Lower lobe of right lung (tissue), 2 donors: ENCODE results near the gene MAP3K20. TPM values are rescaled to one million over a fixed set of nuclear protein-coding genes. Genes with fewer than 3 reads are reported as not detected.

Experiments
- ATAC-seq, 2 donors: fragments of 200-7000 bp; cut with Tn5 transposase; one replicate each; pipeline ENCODE4 v1.9.1; 2020 to 2022; ENCODE audit warnings: mild to moderate bottlenecking in 2 of 2, moderate library complexity in 2 of 2
- DNase-seq: peaks from one replicate; pipeline ENCODE4 v3.0.0-alpha.2; 2020
- H3K27ac ChIP-seq: fragments of 200-600 bp; one replicate; pipeline ENCODE4 v1.8.0; 2022
- H3K27me3 ChIP-seq: fragments of 200-600 bp; one replicate; pipeline ENCODE4 v1.8.0; 2022; ENCODE audit warnings: low read depth
- H3K36me3 ChIP-seq: fragments of 200-600 bp; one replicate; pipeline ENCODE4 v1.8.0; 2022; ENCODE audit warnings: mild to moderate bottlenecking
- H3K4me1 ChIP-seq: fragments of 200-600 bp; one replicate; pipeline ENCODE4 v1.8.0; 2022
- H3K4me3 ChIP-seq: fragments of 200-600 bp; one replicate; pipeline ENCODE4 v1.8.0; 2022; ENCODE audit warnings: mild to moderate bottlenecking
- H3K9me3 ChIP-seq: fragments of 200-600 bp; one replicate; pipeline ENCODE4 v1.8.0; 2022
- intact Hi-C: fragments of 100-400 bp; cut with DNase I; formaldehyde crosslinking; loops from one replicate; pipeline ENCODE4 v1.11.0; 2022
- total RNA-seq: library from RNA; stranded (reverse); fragmentation: NEBNext Ultra II Directional; extraction: Animal tissue kit (Norgen Biotek cat#: 25700); gene quantifications from one replicate; pipeline ENCODE4 v1.2.1, GENCODE V29; 2021
- TF ChIP-seq, protein P1 (sequence below): fragments of 200-600 bp; IDR thresholded peaks from one replicate; pipeline ENCODE4 v1.8.0; 2022; ENCODE audit warnings: antibody characterized with exemption, mild to moderate bottlenecking
- donor health status: DM: no; HTN: yes; CAD: no; lungs with severe emphysema.

The MAP3K20 gene
- total RNA-seq, 1 donor from 2014 or later: 40.8 TPM

GRCh38 chr2:173238385-173238784, 162.7 kb downstream of the MAP3K20 start:
- intact Hi-C loops: no loop called here
- Histone ChIP-seq H3K27me3 (no peaks in the 10 kb centered on the region), H3K9me3 (no peaks in the 10 kb centered on the region), H3K36me3 (peaks cover 54% of the 10 kb centered on the region), H3K4me1 (no peaks in the 10 kb centered on the region), H3K27ac (no peak overlapping the region), H3K4me3 (no peak overlapping the region)
- DNase-seq (no peak), ATAC-seq (peak in 1 of 2 donors; percentile 33)
- TF ChIP-seq, protein P1, sequence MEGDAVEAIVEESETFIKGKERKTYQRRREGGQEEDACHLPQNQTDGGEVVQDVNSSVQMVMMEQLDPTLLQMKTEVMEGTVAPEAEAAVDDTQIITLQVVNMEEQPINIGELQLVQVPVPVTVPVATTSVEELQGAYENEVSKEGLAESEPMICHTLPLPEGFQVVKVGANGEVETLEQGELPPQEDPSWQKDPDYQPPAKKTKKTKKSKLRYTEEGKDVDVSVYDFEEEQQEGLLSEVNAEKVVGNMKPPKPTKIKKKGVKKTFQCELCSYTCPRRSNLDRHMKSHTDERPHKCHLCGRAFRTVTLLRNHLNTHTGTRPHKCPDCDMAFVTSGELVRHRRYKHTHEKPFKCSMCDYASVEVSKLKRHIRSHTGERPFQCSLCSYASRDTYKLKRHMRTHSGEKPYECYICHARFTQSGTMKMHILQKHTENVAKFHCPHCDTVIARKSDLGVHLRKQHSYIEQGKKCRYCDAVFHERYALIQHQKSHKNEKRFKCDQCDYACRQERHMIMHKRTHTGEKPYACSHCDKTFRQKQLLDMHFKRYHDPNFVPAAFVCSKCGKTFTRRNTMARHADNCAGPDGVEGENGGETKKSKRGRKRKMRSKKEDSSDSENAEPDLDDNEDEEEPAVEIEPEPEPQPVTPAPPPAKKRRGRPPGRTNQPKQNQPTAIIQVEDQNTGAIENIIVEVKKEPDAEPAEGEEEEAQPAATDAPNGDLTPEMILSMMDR: no peak

GRCh38 chr2:173238831-173239230, 163.2 kb downstream of the MAP3K20 start:
- no peaks in the 10 kb centered on the region for H3K4me1 ChIP-seq
- intact Hi-C loops: no loop called here
- H3K4me3 ChIP-seq: no peak overlapping the region
- no peaks in the 10 kb centered on the region for H3K9me3 ChIP-seq
- H3K27ac ChIP-seq: no peak overlapping the region
- ATAC-seq (no peak), DNase-seq (no peak)
- H3K27me3 ChIP-seq: no peaks in the 10 kb centered on the region
- peaks cover 50% of the 10 kb centered on the region for H3K36me3 ChIP-seq
- TF ChIP-seq, protein P1: no peak

GRCh38 chr2:173239644-173240043, 164.0 kb downstream of the MAP3K20 start:
- Histone ChIP-seq H3K36me3 (peaks cover 47% of the 10 kb centered on the region), H3K4me1 (no peaks in the 10 kb centered on the region), H3K9me3 (no peaks in the 10 kb centered on the region), H3K27me3 (no peaks in the 10 kb centered on the region), H3K4me3 (no peak overlapping the region), H3K27ac (no peak overlapping the region)
- TF ChIP-seq, protein P1: no peak
- intact Hi-C loops: no loop called here
- DNase-seq (no peak), ATAC-seq (no peak)

DNA sequence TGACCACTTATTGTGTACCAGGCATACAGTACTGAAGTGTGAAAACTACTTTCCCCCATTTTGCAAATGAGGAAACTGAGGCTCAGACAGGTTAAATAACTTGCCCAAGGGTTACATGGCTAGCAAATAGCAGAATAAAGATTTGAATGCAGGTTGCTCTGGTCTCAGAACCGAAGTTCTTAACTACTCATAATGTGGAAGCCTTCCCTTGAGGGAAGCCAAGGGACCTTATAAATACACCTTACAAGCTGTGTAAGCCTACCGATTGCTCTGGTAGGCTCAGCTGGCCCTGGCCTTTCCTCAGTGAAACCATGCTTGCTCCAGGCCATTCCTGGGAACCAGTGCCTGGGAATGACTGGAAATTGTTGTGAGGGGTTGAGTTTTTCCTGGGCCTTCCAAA, 164.4 kb downstream of the MAP3K20 start:
- no peak for ATAC-seq
- TF ChIP-seq, protein P1: no peak

DNA sequence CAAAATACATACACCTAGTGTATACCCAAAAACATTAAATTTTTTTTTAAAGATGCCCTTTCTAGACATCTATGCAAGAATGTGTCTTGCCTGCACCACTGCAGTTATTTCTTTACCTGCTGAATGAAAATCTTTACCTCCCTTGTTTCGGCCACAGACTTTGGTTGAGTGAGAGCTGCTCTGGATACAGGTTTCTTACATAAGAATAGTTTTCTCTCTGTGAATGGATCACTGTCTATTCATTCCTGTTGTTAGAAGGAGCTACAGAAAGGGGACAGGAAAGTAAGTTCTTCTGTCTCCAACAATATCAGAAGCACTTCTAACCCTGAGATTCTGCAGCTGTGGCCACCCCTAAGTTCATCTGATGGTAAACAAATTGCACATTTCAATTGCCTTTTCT, 166.0 kb downstream of the MAP3K20 start:
- TF ChIP-seq, protein P1: no peak
- ATAC-seq (no peak), DNase-seq (no peak)
- no peaks in the 10 kb centered on the region for H3K4me1 ChIP-seq
- H3K4me3 ChIP-seq: no peak overlapping the region
- H3K27me3 ChIP-seq: no peaks in the 10 kb centered on the region
- no peaks in the 10 kb centered on the region for H3K9me3 ChIP-seq
- H3K36me3 ChIP-seq: peaks cover 42% of the 10 kb centered on the region
- intact Hi-C loops: no loop called here
- H3K27ac ChIP-seq: no peak overlapping the region

More for the DNA sequence above, 164.4 kb downstream of the MAP3K20 start:
- Histone ChIP-seq H3K27ac (no peak overlapping the region), H3K4me1 (no peaks in the 10 kb centered on the region), H3K9me3 (no peaks in the 10 kb centered on the region), H3K27me3 (no peaks in the 10 kb centered on the region), H3K4me3 (no peak overlapping the region), H3K36me3 (peaks cover 47% of the 10 kb centered on the region)
- no peak for DNase-seq
- intact Hi-C loops: no loop called here

DNA sequence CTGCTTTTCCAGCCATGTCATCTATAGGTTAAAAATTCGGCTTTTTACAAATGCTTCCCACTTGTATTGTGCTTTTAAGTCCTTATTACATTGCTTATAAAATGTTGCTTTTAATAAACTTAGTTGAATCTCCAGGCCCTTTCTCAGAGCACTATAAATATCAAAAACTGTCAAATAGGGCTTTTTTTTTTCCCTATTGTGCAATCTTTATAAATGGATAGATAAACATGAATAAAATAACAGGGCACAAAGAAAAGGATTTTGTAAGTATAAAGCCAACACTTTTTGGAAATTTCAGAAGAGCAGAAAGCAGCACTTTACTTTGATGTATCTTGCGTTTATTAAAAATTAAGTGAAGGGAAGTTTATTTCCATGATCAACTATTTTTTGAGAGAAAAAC, 171.5 kb downstream of the MAP3K20 start:
- TF ChIP-seq, protein P1: no peak
- no peak for ATAC-seq
- no peaks in the 10 kb centered on the region for H3K9me3 ChIP-seq

More for the DNA sequence above, 171.5 kb downstream of the MAP3K20 start:
- Histone ChIP-seq H3K36me3 (peaks cover 9% of the 10 kb centered on the region), H3K27me3 (no peaks in the 10 kb centered on the region), H3K4me1 (no peaks in the 10 kb centered on the region), H3K4me3 (no peak overlapping the region), H3K27ac (no peak overlapping the region)
- intact Hi-C loops: no loop called here
- no peak for DNase-seq
